Activated CD4-positive, alpha-beta memory T cell treated with anti-CD3 and anti-CD28 coated beads, Interleukin-2, amount 10 ng/mL, durations not matched to agents 7 days and 5 days (primary cell): ENCODE results near the gene MRPS18B. TPM values are rescaled to one million over a fixed set of nuclear protein-coding genes. Genes with fewer than 3 reads are reported as not detected.
"Not testable (repeated sequence)": the region's sequence is repeated elsewhere in the genome, so short reads cannot be mapped to it uniquely, and the experiment has no call there.

Experiments
- CTCF ChIA-PET: fragments of 350-600 bp; sonication (Branson Sonifier 250); formaldehyde crosslinking; loops from one replicate; lab custom pipeline; 2021; ENCODE audit warnings: antibody characterized with exemption, inconsistent platforms; lab: Charles Lee
- POLR2A ChIA-PET: fragments of 350-600 bp; sonication (Branson Sonifier 250); formaldehyde crosslinking; loops from one replicate; lab custom pipeline; 2021; ENCODE audit warnings: antibody characterized with exemption; lab: Charles Lee
- DNase-seq: peaks from one replicate; pipeline ENCODE4 v3.0.0-alpha.2; 2020
- H3K27ac Mint-ChIP-seq: one replicate; pipeline ENCODE4 v1.8.0; 2021; ENCODE audit warnings: mild to moderate bottlenecking, mixed read lengths
- H3K27me3 Mint-ChIP-seq: one replicate; pipeline ENCODE4 v1.8.0; 2021; ENCODE audit warnings: mixed read lengths
- H3K36me3 Mint-ChIP-seq: one replicate; pipeline ENCODE4 v1.8.0; 2021; ENCODE audit warnings: low read depth, mixed read lengths
- H3K4me1 Mint-ChIP-seq: one replicate; pipeline ENCODE4 v1.8.0; 2021; ENCODE audit warnings: mixed read lengths
- H3K4me3 Mint-ChIP-seq: one replicate; pipeline ENCODE4 v1.8.0; 2021; ENCODE audit warnings: mild to moderate bottlenecking, mixed read lengths
- H3K9me3 Mint-ChIP-seq: one replicate; pipeline ENCODE4 v1.8.0; 2021; ENCODE audit warnings: mixed read lengths
- total RNA-seq, 2 experiments: library from RNA; stranded (reverse); gene quantifications; one replicate each; pipeline ENCODE4 v1.2.3, GENCODE V29; 2021

Gene MRPS18B
- total RNA-seq, 2 experiments from 2014 or later: 42.4 to 42.8 TPM

GRCh38 chr6:30646450-30647241 lies 29.0 kb downstream of the MRPS18B start, which contains the start of gene C6orf136:
TSS of gene C6orf136 (plus strand) at chr6:30647133. CDS start at chr6:30647232, 99 bp downstream.
- ChIA-PET POLR2A (interaction anchor here (0.6 to 3.1 kb wide), 8 partner anchors 15 to 183 kb away, joined by 3 to 18 read pairs (median 4); partner anchors contain the start of genes DHX16, MDC1, MRPS18B and PPP1R10), CTCF (interaction anchor here (0.6 to 1.8 kb wide), 7 partner anchors 31 to 753 kb away, joined by 3 to 11 read pairs (median 4); no protein-coding TSS in a partner anchor)
- H3K27me3 Mint-ChIP-seq: no peaks in the 10 kb centered on the region
- H3K36me3 Mint-ChIP-seq: peaks cover 16% of the 10 kb centered on the region
- H3K4me1 Mint-ChIP-seq: peaks cover 27% of the 10 kb centered on the region
- H3K9me3 Mint-ChIP-seq: no peaks in the 10 kb centered on the region
- peak; percentile 94 for DNase-seq
- H3K27ac Mint-ChIP-seq: peak within 1 kb of the TSS; percentile 90
- H3K4me3 Mint-ChIP-seq: peak within 1 kb of the TSS; percentile 83

- H3K36me3 Mint-ChIP-seq: peaks cover 23% of the 10 kb centered on the region
- CTCF ChIA-PET: interaction anchor here (1.1 to 1.8 kb wide), 5 partner anchors 20 to 84 kb away, joined by 3 to 11 read pairs (median 5); no protein-coding TSS in a partner anchor
- DNase-seq: peak; percentile 78
- no peaks in the 10 kb centered on the region for H3K9me3 Mint-ChIP-seq
- H3K4me1 Mint-ChIP-seq: peaks cover 25% of the 10 kb centered on the region
- POLR2A ChIA-PET: interaction anchor here (0.6 to 3.1 kb wide), 12 partner anchors 21 to 1005 kb away, joined by 3 to 18 read pairs (median 4); partner anchors contain the start of genes ATAT1, MDC1, MRPS18B and PPP1R10
- H3K27ac Mint-ChIP-seq: peak overlapping the region; percentile 90
- no peaks in the 10 kb centered on the region for H3K27me3 Mint-ChIP-seq
- H3K4me3 Mint-ChIP-seq: peak overlapping the region; percentile 83
These were observed 29.8 kb downstream of the MRPS18B start for GRCh38 chr6:30647242-30648116.

GRCh38 chr6:30651143-30651542 lies 33.5 kb downstream of the MRPS18B start:
- DNase-seq: no peak
- no peak overlapping the region for H3K27ac Mint-ChIP-seq

GRCh38 chr6:30654798-30655742 lies 37.4 kb downstream of the MRPS18B start:
- H3K4me1 Mint-ChIP-seq: no peaks in the 10 kb centered on the region
- no peaks in the 10 kb centered on the region for H3K27me3 Mint-ChIP-seq
- ChIA-PET CTCF (interaction anchor here (1.1 kb wide), 1 partner anchor 17 kb away, joined by 3 read pairs; the partner anchor contains the start of gene DHX16), POLR2A (no interaction called here)
- DNase-seq: no peak
- H3K27ac Mint-ChIP-seq: no peak overlapping the region
- no peaks in the 10 kb centered on the region for H3K9me3 Mint-ChIP-seq
- no peak overlapping the region for H3K4me3 Mint-ChIP-seq
- peaks cover 71% of the 10 kb centered on the region for H3K36me3 Mint-ChIP-seq

More at GRCh38 chr6:30651143-30651542, 33.5 kb downstream of the MRPS18B start:
- H3K27me3 Mint-ChIP-seq: no peaks in the 10 kb centered on the region
- ChIA-PET POLR2A (no interaction called here), CTCF (interaction anchor here (1.4 kb wide), 1 partner anchor 21 kb away, joined by 5 read pairs; the partner anchor contains the start of gene DHX16)
- H3K36me3 Mint-ChIP-seq: peaks cover 43% of the 10 kb centered on the region
- no peak overlapping the region for H3K4me3 Mint-ChIP-seq
- peaks cover 19% of the 10 kb centered on the region for H3K4me1 Mint-ChIP-seq
- H3K9me3 Mint-ChIP-seq: no peaks in the 10 kb centered on the region

GRCh38 chr6:30655743-30656094 lies 38.1 kb downstream of the MRPS18B start:
- H3K27ac Mint-ChIP-seq: no peak overlapping the region
- H3K4me3 Mint-ChIP-seq: no peak overlapping the region
- CTCF ChIA-PET: interaction anchor here (1.1 kb wide), 1 partner anchor 17 kb away, joined by 3 read pairs; the partner anchor contains the start of gene DHX16
- peaks cover 71% of the 10 kb centered on the region for H3K36me3 Mint-ChIP-seq
- H3K9me3 Mint-ChIP-seq: no peaks in the 10 kb centered on the region
- POLR2A ChIA-PET: no interaction called here
- no peaks in the 10 kb centered on the region for H3K27me3 Mint-ChIP-seq
- no peaks in the 10 kb centered on the region for H3K4me1 Mint-ChIP-seq
- DNase-seq: no peak

GRCh38 chr6:30656513-30656912 lies 38.9 kb downstream of the MRPS18B start:
- peaks cover 67% of the 10 kb centered on the region for H3K36me3 Mint-ChIP-seq
- DNase-seq: no peak
- ChIA-PET CTCF (no interaction called here), POLR2A (no interaction called here)
- H3K4me1 Mint-ChIP-seq: no peaks in the 10 kb centered on the region
- H3K9me3 Mint-ChIP-seq: no peaks in the 10 kb centered on the region
- no peak overlapping the region for H3K4me3 Mint-ChIP-seq
- no peaks in the 10 kb centered on the region for H3K27me3 Mint-ChIP-seq
- H3K27ac Mint-ChIP-seq: no peak overlapping the region

- peaks cover 68% of the 10 kb centered on the region for H3K36me3 Mint-ChIP-seq
- no peak for DNase-seq
- CTCF ChIA-PET: interaction anchor here (1.2 kb wide), 1 partner anchor 15 kb away, joined by 3 read pairs; the partner anchor contains the start of gene DHX16
- H3K4me3 Mint-ChIP-seq: no peak overlapping the region
- H3K27ac Mint-ChIP-seq: no peak overlapping the region
- POLR2A ChIA-PET: no interaction called here
- no peaks in the 10 kb centered on the region for H3K4me1 Mint-ChIP-seq
- H3K27me3 Mint-ChIP-seq: no peaks in the 10 kb centered on the region
- H3K9me3 Mint-ChIP-seq: no peaks in the 10 kb centered on the region
These were observed 39.8 kb downstream of the MRPS18B start for GRCh38 chr6:30657454-30657853.

GRCh38 chr6:30657922-30658321 lies 40.3 kb downstream of the MRPS18B start:
- H3K4me1 Mint-ChIP-seq, H3K27ac Mint-ChIP-seq, POLR2A ChIA-PET, H3K4me3 Mint-ChIP-seq, H3K9me3 Mint-ChIP-seq, DNase-seq, H3K27me3 Mint-ChIP-seq: not testable (repeated sequence)
- peaks cover 69% of the 10 kb centered on the region for H3K36me3 Mint-ChIP-seq
- CTCF ChIA-PET: interaction anchor here (1.2 kb wide), 1 partner anchor 14 kb away, joined by 3 read pairs; the partner anchor contains the start of gene DHX16

GRCh38 chr6:30664994-30665767 lies 47.5 kb downstream of the MRPS18B start:
- peaks cover 14% of the 10 kb centered on the region for H3K4me1 Mint-ChIP-seq
- H3K9me3 Mint-ChIP-seq: no peaks in the 10 kb centered on the region
- H3K36me3 Mint-ChIP-seq: peaks cover 64% of the 10 kb centered on the region
- DNase-seq: no peak
- no peaks in the 10 kb centered on the region for H3K27me3 Mint-ChIP-seq
- H3K4me3 Mint-ChIP-seq: no peak overlapping the region
- ChIA-PET CTCF (interaction anchor here (0.9 to 1.9 kb wide), 3 partner anchors 7 to 66 kb away, joined by 3 to 6 read pairs (median 3); partner anchors contain the start of gene DHX16), POLR2A (no interaction called here)
- H3K27ac Mint-ChIP-seq: no peak overlapping the region

GRCh38 chr6:30666300-30666699 lies 48.7 kb downstream of the MRPS18B start:
- peak overlapping the region; percentile 14 for H3K27ac Mint-ChIP-seq
- H3K4me1 Mint-ChIP-seq: peaks cover 25% of the 10 kb centered on the region
- H3K4me3 Mint-ChIP-seq, DNase-seq, H3K9me3 Mint-ChIP-seq, H3K27me3 Mint-ChIP-seq, POLR2A ChIA-PET: not testable (repeated sequence)
- CTCF ChIA-PET: interaction anchor here (1.2 kb wide), 1 partner anchor 13 kb away, joined by 3 read pairs; no protein-coding TSS in a partner anchor
- H3K36me3 Mint-ChIP-seq: peaks cover 71% of the 10 kb centered on the region
